ENCODE measurements around the gene SMYD3.

DNA sequence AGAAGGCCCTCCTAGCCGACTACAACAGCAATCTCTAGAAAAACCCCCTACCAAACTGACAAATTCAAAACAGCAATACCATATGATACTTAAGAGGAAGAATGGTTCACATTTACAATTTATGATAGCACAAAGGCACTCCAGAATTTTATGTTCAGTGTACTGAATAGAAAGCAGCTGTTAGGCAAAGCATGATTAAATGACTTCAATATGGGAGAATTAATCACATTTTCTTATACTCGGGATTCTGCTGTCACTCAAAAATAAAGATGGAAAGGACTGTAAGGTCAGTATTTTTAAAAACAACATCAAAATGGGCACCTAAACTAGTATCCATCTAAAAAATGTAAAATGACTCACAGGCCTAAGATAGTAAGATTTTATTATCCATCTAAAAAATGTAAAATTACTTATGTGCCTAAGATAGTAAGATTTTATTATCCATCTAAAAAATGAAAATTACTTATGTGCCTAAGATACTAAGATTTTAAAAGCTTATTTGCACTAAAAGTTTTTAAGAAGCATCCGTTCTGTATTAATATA lies 198.5 kb downstream of the SMYD3 start:
- TF ChIP-seq POLR2AphosphoS5 (IDR thresholded peaks at IDR 0.05; ENCODE audit: low read depth), result no peak
- TF ChIP-seq, protein P1, sequence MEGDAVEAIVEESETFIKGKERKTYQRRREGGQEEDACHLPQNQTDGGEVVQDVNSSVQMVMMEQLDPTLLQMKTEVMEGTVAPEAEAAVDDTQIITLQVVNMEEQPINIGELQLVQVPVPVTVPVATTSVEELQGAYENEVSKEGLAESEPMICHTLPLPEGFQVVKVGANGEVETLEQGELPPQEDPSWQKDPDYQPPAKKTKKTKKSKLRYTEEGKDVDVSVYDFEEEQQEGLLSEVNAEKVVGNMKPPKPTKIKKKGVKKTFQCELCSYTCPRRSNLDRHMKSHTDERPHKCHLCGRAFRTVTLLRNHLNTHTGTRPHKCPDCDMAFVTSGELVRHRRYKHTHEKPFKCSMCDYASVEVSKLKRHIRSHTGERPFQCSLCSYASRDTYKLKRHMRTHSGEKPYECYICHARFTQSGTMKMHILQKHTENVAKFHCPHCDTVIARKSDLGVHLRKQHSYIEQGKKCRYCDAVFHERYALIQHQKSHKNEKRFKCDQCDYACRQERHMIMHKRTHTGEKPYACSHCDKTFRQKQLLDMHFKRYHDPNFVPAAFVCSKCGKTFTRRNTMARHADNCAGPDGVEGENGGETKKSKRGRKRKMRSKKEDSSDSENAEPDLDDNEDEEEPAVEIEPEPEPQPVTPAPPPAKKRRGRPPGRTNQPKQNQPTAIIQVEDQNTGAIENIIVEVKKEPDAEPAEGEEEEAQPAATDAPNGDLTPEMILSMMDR (IDR thresholded peaks at IDR 0.05; ENCODE audit: insufficient read depth, low read length), result no peak
- TF ChIP-seq GABPA (IDR thresholded peaks at IDR 0.05; ENCODE audit: low read depth), result no peak
